Keratinocyte (primary cell): Measurements from ENCODE around the gene TMEM218. TPM values are rescaled to one million over a fixed set of nuclear protein-coding genes. Genes with fewer than 3 reads are reported as not detected.

Experiments used
- DNase-seq: peaks from one replicate; pipeline ENCODE4 v3.0.0-alpha.2; 2011; ENCODE audit warnings: low read depth, missing footprints, low spot score
- FAIRE-seq: peaks from 2 replicates; lab custom pipeline; 2011; peaks lifted over from hg19 to GRCh38; lab: Jason Lieb, UNC
- H2AFZ ChIP-seq: 2 replicates; pipeline ENCODE4 v1.6.0; 2012; ENCODE audit warnings: low read length, control low read depth, inconsistent platforms; ENCODE audit not compliant: control insufficient read depth
- H3K27ac ChIP-seq: 2 replicates; pipeline ENCODE4 v1.5.1; 2011; ENCODE audit warnings: low read length; ENCODE audit not compliant: control insufficient read depth, insufficient read depth
- H3K27me3 ChIP-seq: 3 replicates; pipeline ENCODE4 v1.6.0; 2011; ENCODE audit warnings: low read length; ENCODE audit not compliant: control insufficient read depth, insufficient read depth; ENCODE audit errors: extremely low read depth
- H3K36me3 ChIP-seq, 2 experiments: 2 replicates in 1 of 2; 3 replicates in 1 of 2; pipeline ENCODE4 v1.5.1; 2011; ENCODE audit warnings: low read length in 2 of 2, mild to moderate bottlenecking in 1 of 2; ENCODE audit not compliant: control insufficient read depth in 2 of 2, insufficient read depth in 2 of 2; ENCODE audit errors: extremely low read depth in 1 of 2
- H3K4me1 ChIP-seq: 3 replicates; pipeline ENCODE4 v1.5.1; 2011; ENCODE audit warnings: low read length; ENCODE audit not compliant: control insufficient read depth, insufficient read depth; ENCODE audit errors: extremely low read depth
- H3K4me2 ChIP-seq: 3 replicates; pipeline ENCODE4 v1.6.0; 2011; ENCODE audit warnings: low read depth, low read length; ENCODE audit not compliant: control insufficient read depth, insufficient read depth; ENCODE audit errors: extremely low read depth
- H3K4me3 ChIP-seq, 3 experiments: fragments of 200-600 bp in 1 of 3; sonication (generic) in 1 of 3; 2 replicates in 2 of 3; 3 replicates in 1 of 3; pipeline ENCODE4 v1.5.1; 2011 to 2016; ENCODE audit warnings: low read length in 3 of 3, mild to moderate bottlenecking in 3 of 3, control low read depth in 2 of 3, inconsistent platforms in 1 of 3, low read depth in 1 of 3, mixed read lengths in 1 of 3, mixed run types in 1 of 3, moderate library complexity in 1 of 3; ENCODE audit not compliant: control insufficient read depth in 2 of 3, insufficient read depth in 2 of 3; ENCODE audit errors: extremely low read depth in 1 of 3
- H3K79me2 ChIP-seq: 2 replicates; pipeline ENCODE4 v1.6.0; 2012; ENCODE audit warnings: low read length; ENCODE audit not compliant: control insufficient read depth, insufficient read depth
- H3K9ac ChIP-seq: 3 replicates; pipeline ENCODE4 v1.6.0; 2011; ENCODE audit warnings: low read length; ENCODE audit not compliant: control insufficient read depth, insufficient read depth; ENCODE audit errors: extremely low read depth
- H3K9me1 ChIP-seq: 3 replicates; pipeline ENCODE4 v1.6.0; 2011; ENCODE audit warnings: low read length; ENCODE audit not compliant: control insufficient read depth, insufficient read depth; ENCODE audit errors: extremely low read depth
- H3K9me3 ChIP-seq: 2 replicates; pipeline ENCODE4 v1.5.1; 2012; ENCODE audit warnings: low read depth, low read length; ENCODE audit not compliant: control insufficient read depth
- H4K20me1 ChIP-seq: 3 replicates; pipeline ENCODE4 v1.6.0; 2011; ENCODE audit warnings: low read length; ENCODE audit not compliant: control insufficient read depth, insufficient read depth; ENCODE audit errors: extremely low read depth
- EZH2 ChIP-seq: IDR thresholded peaks from one replicate; pipeline ENCODE4 v1.6.1; 2012; ENCODE audit warnings: inconsistent platforms, mild to moderate bottlenecking, low read length, moderate library complexity
- dilution Hi-C: fragments of 300-500 bp; cut with MboI; formaldehyde crosslinking; loops from one replicate; pipeline ENCODE4 v1.7.0; 2020; ENCODE audit warnings: low sequenced_read_pairs; ENCODE audit not compliant: extremely low pct_ligation_motif_present
- polyA plus RNA-seq, 5 experiments: library from polyadenylated mRNA; depleted of rRNA in 3 of 5; stranded (reverse) in 3 of 5; stranded (forward) in 1 of 5; unstranded in 1 of 5; fragments of >200 nt; gene quantifications; 1 replicate in 1 of 5; 2 replicates in 3 of 5; 3 replicates in 1 of 5; pipeline versions ENCODE4 v1.2.1 to v1.2.3, GENCODE V29; 2011 to 2012; ENCODE audit warnings: missing spikeins in 2 of 5, low read depth in 1 of 5, low replicate concordance in 1 of 5
- TF ChIP-seq, protein P1 (sequence below), 3 experiments: IDR thresholded peaks in 1 of 3; conservative IDR thresholded peaks in 1 of 3; optimal IDR thresholded peaks in 1 of 3; 2 replicates in 2 of 3; 3 replicates in 1 of 3; pipeline versions ENCODE3 to v1.5.1; 2011; ENCODE audit warnings: low read length in 3 of 3, mild to moderate bottlenecking in 3 of 3, moderate library complexity in 2 of 3, control low read depth in 1 of 3, inconsistent platforms in 1 of 3; ENCODE audit not compliant: insufficient read depth in 2 of 3; ENCODE audit errors: extremely low read depth in 1 of 3

TMEM218 gene
- polyA plus RNA-seq, 1 donor (not counting 4 experiments of a cell fraction or from before 2014, with no cell fraction given) = 34.2 TPM

- no peak overlapping the region for H3K27ac ChIP-seq
- H3K4me1 ChIP-seq = peaks cover 10% of the 10 kb centered on the region
- H4K20me1 ChIP-seq = no peaks in the 10 kb centered on the region
- FAIRE-seq = no peak
- H3K4me2 ChIP-seq = no peak overlapping the region
- H3K36me3 ChIP-seq = no peaks in the 10 kb centered on the region
- H3K27me3 ChIP-seq = no peaks in the 10 kb centered on the region
- DNase-seq = no peak
- no peak overlapping the region for H3K9ac ChIP-seq
- H3K9me1 ChIP-seq = no peaks in the 10 kb centered on the region
- H3K79me2 ChIP-seq = peaks cover 2% of the 10 kb centered on the region
- dilution Hi-C loops = no loop called here
- no peak overlapping the region for H2AFZ ChIP-seq
- H3K9me3 ChIP-seq = no peaks in the 10 kb centered on the region
- TF ChIP-seq EZH2 = no peak
- TF ChIP-seq, protein P1, sequence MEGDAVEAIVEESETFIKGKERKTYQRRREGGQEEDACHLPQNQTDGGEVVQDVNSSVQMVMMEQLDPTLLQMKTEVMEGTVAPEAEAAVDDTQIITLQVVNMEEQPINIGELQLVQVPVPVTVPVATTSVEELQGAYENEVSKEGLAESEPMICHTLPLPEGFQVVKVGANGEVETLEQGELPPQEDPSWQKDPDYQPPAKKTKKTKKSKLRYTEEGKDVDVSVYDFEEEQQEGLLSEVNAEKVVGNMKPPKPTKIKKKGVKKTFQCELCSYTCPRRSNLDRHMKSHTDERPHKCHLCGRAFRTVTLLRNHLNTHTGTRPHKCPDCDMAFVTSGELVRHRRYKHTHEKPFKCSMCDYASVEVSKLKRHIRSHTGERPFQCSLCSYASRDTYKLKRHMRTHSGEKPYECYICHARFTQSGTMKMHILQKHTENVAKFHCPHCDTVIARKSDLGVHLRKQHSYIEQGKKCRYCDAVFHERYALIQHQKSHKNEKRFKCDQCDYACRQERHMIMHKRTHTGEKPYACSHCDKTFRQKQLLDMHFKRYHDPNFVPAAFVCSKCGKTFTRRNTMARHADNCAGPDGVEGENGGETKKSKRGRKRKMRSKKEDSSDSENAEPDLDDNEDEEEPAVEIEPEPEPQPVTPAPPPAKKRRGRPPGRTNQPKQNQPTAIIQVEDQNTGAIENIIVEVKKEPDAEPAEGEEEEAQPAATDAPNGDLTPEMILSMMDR (optimal IDR thresholded peaks at IDR 0.05 in 1 of 3, IDR thresholded peaks at IDR 0.05 in 1 of 3, conservative IDR thresholded peaks at IDR 0.05 in 1 of 3; ENCODE audit: extremely low read depth in 1 of 3, insufficient read depth in 2 of 3, low read length in 3 of 3) = no peak
- no peak overlapping the region for H3K4me3 ChIP-seq
Observed at GRCh38 chr11:125061281-125061680, 50.1 kb downstream of the TMEM218 start.

DNA sequence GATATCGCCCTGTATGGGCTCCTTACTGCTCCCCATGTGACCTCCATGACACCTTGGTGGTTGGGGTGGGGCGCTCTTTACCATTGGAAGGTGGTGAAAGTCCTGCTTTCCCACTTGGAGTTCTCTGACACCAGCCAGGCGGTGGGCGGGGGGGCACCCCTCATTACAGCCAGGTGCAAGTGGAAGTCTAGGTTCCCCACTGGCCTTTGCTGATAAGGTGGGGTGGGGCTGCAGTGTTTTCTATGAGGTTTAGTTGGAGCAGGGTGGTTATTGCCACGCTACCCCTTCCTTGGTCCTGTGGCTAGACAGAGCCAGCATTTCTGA, 53.8 kb downstream of the TMEM218 start:
- Histone ChIP-seq H3K27ac (no peak overlapping the region), H2AFZ (no peak overlapping the region), H4K20me1 (no peaks in the 10 kb centered on the region), H3K4me1 (peaks cover 8% of the 10 kb centered on the region), H3K9ac (no peak overlapping the region), H3K27me3 (no peaks in the 10 kb centered on the region), H3K4me2 (no peak overlapping the region), H3K9me1 (no peaks in the 10 kb centered on the region), H3K9me3 (no peaks in the 10 kb centered on the region), H3K4me3 (no peak overlapping the region), H3K79me2 (no peaks in the 10 kb centered on the region), H3K36me3 (no peaks in the 10 kb centered on the region)
- DNase-seq (no peak), FAIRE-seq (no peak)
- TF ChIP-seq, protein P1 (optimal IDR thresholded peaks at IDR 0.05 in 1 of 3, IDR thresholded peaks at IDR 0.05 in 1 of 3, conservative IDR thresholded peaks at IDR 0.05 in 1 of 3; ENCODE audit: extremely low read depth in 1 of 3, insufficient read depth in 2 of 3, low read length in 3 of 3) = no peak
- no peak for TF ChIP-seq EZH2
- dilution Hi-C loops = no loop called here
